MM.1S (cell line): ENCODE data around the gene MMRN2.
"Not testable (repeated sequence)": the region's sequence is repeated elsewhere in the genome, so short reads cannot be mapped to it uniquely, and the experiment has no call there.

Experiments
- DNase-seq: peaks from one replicate; pipeline ENCODE4 v3.0.0-alpha.2; 2015
- H2AFZ ChIP-seq: fragments of 300-600 bp; sonication (generic); 2 replicates; pipeline ENCODE4 v1.6.0; 2016; ENCODE audit warnings: antibody characterized with exemption, low read length
- H3F3A ChIP-seq: fragments of 300-600 bp; sonication (generic); 2 replicates; pipeline ENCODE4 v1.6.1; 2016; ENCODE audit warnings: mild to moderate bottlenecking, antibody characterized with exemption, low read length, moderate library complexity, mixed read lengths; ENCODE audit not compliant: insufficient read depth
- H3K27ac ChIP-seq: fragments of 300-600 bp; sonication (generic); 2 replicates; pipeline ENCODE4 v1.5.1; 2016; ENCODE audit warnings: mild to moderate bottlenecking, low read length
- H3K27me3 ChIP-seq: fragments of 300-600 bp; sonication (generic); replicated peaks from 2 replicates; pipeline ENCODE4 v1.6.0; 2016; ENCODE audit warnings: low read length; ENCODE audit not compliant: insufficient read depth
- H3K36me3 ChIP-seq: fragments of 300-600 bp; sonication (generic); replicated peaks from 2 replicates; pipeline ENCODE4 v1.6.1; 2016; ENCODE audit warnings: mild to moderate bottlenecking, low read length, mixed read lengths; ENCODE audit not compliant: insufficient read depth
- H3K4me1 ChIP-seq: fragments of 300-600 bp; sonication (generic); 2 replicates; pipeline ENCODE4 v1.6.1; 2016; ENCODE audit warnings: low read length, mixed read lengths
- H3K4me2 ChIP-seq: fragments of 300-600 bp; sonication (generic); 2 replicates; pipeline ENCODE4 v1.6.0; 2016; ENCODE audit warnings: low read depth, low read length
- H3K4me3 ChIP-seq: fragments of 300-600 bp; sonication (generic); 2 replicates; pipeline ENCODE4 v1.5.1; 2016; ENCODE audit warnings: low read length, mixed read lengths
- H3K79me2 ChIP-seq: fragments of 300-600 bp; sonication (generic); 2 replicates; pipeline ENCODE4 v1.6.1; 2016; ENCODE audit warnings: mixed run types, low read length, mixed read lengths
- H3K9ac ChIP-seq: fragments of 300-600 bp; sonication (generic); 2 replicates; pipeline ENCODE4 v1.6.1; 2016; ENCODE audit warnings: low read length, mixed read lengths
- H3K9me2 ChIP-seq: fragments of 300-600 bp; sonication (generic); replicated peaks from 2 replicates; pipeline ENCODE4 v1.6.1; 2016; ENCODE audit warnings: mild to moderate bottlenecking, low read length, mixed read lengths; ENCODE audit not compliant: insufficient read depth
- H3K9me3 ChIP-seq: fragments of 300-600 bp; sonication (generic); replicated peaks from 2 replicates; pipeline ENCODE4 v1.6.1; 2016; ENCODE audit warnings: mild to moderate bottlenecking, low read length, mixed read lengths; ENCODE audit not compliant: insufficient read depth
- H4K20me1 ChIP-seq: fragments of 300-600 bp; sonication (generic); 2 replicates; pipeline ENCODE4 v1.6.1; 2016; ENCODE audit warnings: mild to moderate bottlenecking, low read length, moderate library complexity, mixed read lengths; ENCODE audit not compliant: insufficient read depth
- EZH2 ChIP-seq: fragments of 300-600 bp; sonication (generic); optimal IDR thresholded peaks from 2 replicates; pipeline ENCODE3; 2017; ENCODE audit warnings: low read depth, mild to moderate bottlenecking, antibody characterized with exemption, low read length, mixed read lengths
- EZH2phosphoT487 ChIP-seq: fragments of 300-600 bp; sonication (generic); IDR thresholded peaks from 2 replicates; pipeline ENCODE4 v1.6.1; 2018; ENCODE audit warnings: antibody characterized with exemption, low read length
- TF ChIP-seq, protein P1 (sequence below): fragments of 300-600 bp; sonication (generic); IDR thresholded peaks from 2 replicates; pipeline ENCODE4 v1.5.1; 2016; ENCODE audit warnings: antibody characterized with exemption, low read length, mixed read lengths

MMRN2 gene

DNA sequence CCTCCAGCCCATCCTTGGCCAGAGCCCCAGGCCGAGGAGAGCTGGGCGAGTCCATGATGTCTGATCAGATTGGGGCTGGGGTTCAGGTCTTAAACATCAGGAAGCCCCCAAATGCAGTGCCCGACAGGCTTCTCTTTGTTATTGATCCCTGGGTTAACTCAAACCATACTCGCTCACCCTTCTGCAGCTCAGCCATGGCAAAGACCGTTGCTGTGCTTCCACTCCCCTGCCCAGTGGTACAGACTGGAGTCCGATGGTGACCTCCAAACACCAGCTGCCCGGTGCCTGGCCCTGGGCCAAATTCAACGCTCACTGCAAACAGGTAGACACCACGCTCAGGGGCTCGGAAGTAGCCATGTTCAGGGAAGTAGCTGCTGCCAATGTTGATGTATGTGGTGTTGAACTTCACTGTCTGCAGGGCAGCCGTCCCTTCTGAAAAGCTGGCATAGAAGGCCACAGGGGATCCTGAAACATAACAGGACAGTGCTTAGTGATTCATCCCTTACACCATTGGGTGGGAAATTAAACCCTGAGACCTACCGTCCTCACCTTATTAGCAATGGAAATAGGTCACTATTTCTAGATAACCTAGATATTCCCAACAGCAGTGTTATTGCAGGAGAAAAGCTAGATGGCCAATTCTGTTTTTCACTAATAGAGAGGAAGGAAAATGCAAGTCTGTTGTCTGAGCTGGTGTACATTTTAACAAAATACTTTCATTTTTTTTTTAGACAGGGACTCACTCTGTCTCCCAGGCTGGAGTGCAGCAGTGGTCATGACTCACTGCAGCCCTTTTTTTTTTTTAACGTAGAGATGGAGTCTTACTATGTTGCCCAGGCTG is 20.5 kb downstream of the MMRN2 start:
- no peak overlapping the region for H3K4me2 ChIP-seq
- no peak overlapping the region for H3K4me3 ChIP-seq
- no peaks in the 10 kb centered on the region for H3K9me3 ChIP-seq
- no peaks in the 10 kb centered on the region for H3K27me3 ChIP-seq
- H4K20me1 ChIP-seq, result no peaks in the 10 kb centered on the region
- no peaks in the 10 kb centered on the region for H3K9me2 ChIP-seq
- no peaks in the 10 kb centered on the region for H3K4me1 ChIP-seq
- no peak overlapping the region for H3K27ac ChIP-seq
- H3F3A ChIP-seq, result no peaks in the 10 kb centered on the region
- H3K36me3 ChIP-seq, result no peaks in the 10 kb centered on the region
- TF ChIP-seq EZH2phosphoT487 (no peak), EZH2 (no peak)
- TF ChIP-seq, protein P1, sequence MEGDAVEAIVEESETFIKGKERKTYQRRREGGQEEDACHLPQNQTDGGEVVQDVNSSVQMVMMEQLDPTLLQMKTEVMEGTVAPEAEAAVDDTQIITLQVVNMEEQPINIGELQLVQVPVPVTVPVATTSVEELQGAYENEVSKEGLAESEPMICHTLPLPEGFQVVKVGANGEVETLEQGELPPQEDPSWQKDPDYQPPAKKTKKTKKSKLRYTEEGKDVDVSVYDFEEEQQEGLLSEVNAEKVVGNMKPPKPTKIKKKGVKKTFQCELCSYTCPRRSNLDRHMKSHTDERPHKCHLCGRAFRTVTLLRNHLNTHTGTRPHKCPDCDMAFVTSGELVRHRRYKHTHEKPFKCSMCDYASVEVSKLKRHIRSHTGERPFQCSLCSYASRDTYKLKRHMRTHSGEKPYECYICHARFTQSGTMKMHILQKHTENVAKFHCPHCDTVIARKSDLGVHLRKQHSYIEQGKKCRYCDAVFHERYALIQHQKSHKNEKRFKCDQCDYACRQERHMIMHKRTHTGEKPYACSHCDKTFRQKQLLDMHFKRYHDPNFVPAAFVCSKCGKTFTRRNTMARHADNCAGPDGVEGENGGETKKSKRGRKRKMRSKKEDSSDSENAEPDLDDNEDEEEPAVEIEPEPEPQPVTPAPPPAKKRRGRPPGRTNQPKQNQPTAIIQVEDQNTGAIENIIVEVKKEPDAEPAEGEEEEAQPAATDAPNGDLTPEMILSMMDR, result no peak
- no peaks in the 10 kb centered on the region for H3K79me2 ChIP-seq
- no peak overlapping the region for H3K9ac ChIP-seq
- H2AFZ ChIP-seq, result no peak overlapping the region
- no peak for DNase-seq

DNA sequence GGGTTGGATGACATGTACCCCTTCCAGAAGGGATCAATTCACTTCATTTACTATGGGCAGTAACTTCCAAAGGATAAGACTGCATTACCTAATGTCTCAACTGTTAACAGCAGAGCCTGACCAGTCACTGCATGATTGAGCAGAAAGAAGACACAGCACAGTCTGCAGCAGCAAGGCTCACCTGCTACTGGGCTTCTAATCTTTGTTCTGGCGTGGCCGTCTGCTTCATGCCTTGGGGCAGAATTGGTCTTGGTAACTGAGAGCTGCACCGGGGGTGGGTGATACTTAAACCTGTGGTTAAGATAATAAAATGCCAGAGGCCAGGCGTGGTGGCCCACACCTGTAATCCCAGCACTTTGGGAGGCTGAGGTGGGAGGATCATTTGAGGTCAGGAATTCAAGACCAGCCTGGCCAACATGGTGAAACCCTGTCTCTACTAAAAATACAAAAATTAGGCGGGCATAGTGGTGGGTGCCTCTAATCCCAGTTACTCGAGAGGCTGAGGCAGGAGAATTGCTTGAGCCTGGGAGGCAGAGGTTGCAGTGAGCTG is 23.2 kb downstream of the MMRN2 start:
- DNase-seq, H3K9me2 ChIP-seq: not testable (repeated sequence)

GRCh38 chr10:86932674-86933073 is 24.7 kb downstream of the MMRN2 start:
- no peak overlapping the region for H2AFZ ChIP-seq
- DNase-seq, result no peak
- H3K9me2 ChIP-seq, result no peaks in the 10 kb centered on the region
- no peaks in the 10 kb centered on the region for H3K9me3 ChIP-seq
- H3K9ac ChIP-seq, result no peak overlapping the region
- H3K36me3 ChIP-seq, result no peaks in the 10 kb centered on the region
- H3F3A ChIP-seq, result no peaks in the 10 kb centered on the region
- no peak overlapping the region for H3K4me2 ChIP-seq
- no peaks in the 10 kb centered on the region for H3K27me3 ChIP-seq
- H4K20me1 ChIP-seq, result no peaks in the 10 kb centered on the region
- no peak overlapping the region for H3K27ac ChIP-seq
- TF ChIP-seq EZH2phosphoT487 (no peak), EZH2 (no peak)
- TF ChIP-seq, protein P1, result no peak
- no peak overlapping the region for H3K4me3 ChIP-seq
- H3K79me2 ChIP-seq, result no peaks in the 10 kb centered on the region
- H3K4me1 ChIP-seq, result no peaks in the 10 kb centered on the region

More for the DNA sequence above, 23.2 kb downstream of the MMRN2 start:
- not testable (repeated sequence) for H4K20me1 ChIP-seq, H3K9ac ChIP-seq, H3K4me3 ChIP-seq, H2AFZ ChIP-seq, H3K79me2 ChIP-seq, H3F3A ChIP-seq, H3K4me1 ChIP-seq, H3K36me3 ChIP-seq, H3K9me3 ChIP-seq, H3K27ac ChIP-seq, H3K4me2 ChIP-seq, H3K27me3 ChIP-seq

- Histone ChIP-seq H2AFZ (no peak overlapping the region), H3K9me3 (no peaks in the 10 kb centered on the region), H3K27ac (no peak overlapping the region), H3K4me2 (no peak overlapping the region), H3F3A (no peaks in the 10 kb centered on the region), H3K9me2 (no peaks in the 10 kb centered on the region), H3K36me3 (no peaks in the 10 kb centered on the region), H3K4me1 (no peaks in the 10 kb centered on the region), H4K20me1 (no peaks in the 10 kb centered on the region), H3K4me3 (no peak overlapping the region), H3K27me3 (no peaks in the 10 kb centered on the region), H3K9ac (no peak overlapping the region), H3K79me2 (no peaks in the 10 kb centered on the region)
- TF ChIP-seq EZH2 (no peak), EZH2phosphoT487 (no peak)
- TF ChIP-seq, protein P1, result no peak
- DNase-seq, result no peak
These were observed 25.5 kb downstream of the MMRN2 start for GRCh38 chr10:86931872-86932271.
